Activated CD4-positive, alpha-beta T cell treated with anti-CD3 and anti-CD28 coated beads, Interleukin-2, amount 10 ng/mL, durations not matched to agents 7 days and 5 days (primary cell): Measurements from ENCODE around the gene DDIT3. TPM values are rescaled to one million over a fixed set of nuclear protein-coding genes. Genes with fewer than 3 reads are reported as not detected.

Source experiments
- CTCF ChIA-PET: fragments of 350-600 bp; sonication (Branson Sonifier 250); formaldehyde crosslinking; loops from one replicate; lab custom pipeline; 2021; ENCODE audit warnings: antibody characterized with exemption; lab: Charles Lee
- POLR2A ChIA-PET: fragments of 350-600 bp; sonication (Branson Sonifier 250); formaldehyde crosslinking; loops from one replicate; lab custom pipeline; 2021; ENCODE audit warnings: antibody characterized with exemption; lab: Charles Lee
- DNase-seq: peaks from one replicate; pipeline ENCODE4 v3.0.0-alpha.2; 2020
- H3K27ac Mint-ChIP-seq: one replicate; pipeline ENCODE4 v1.8.0; 2021; ENCODE audit warnings: mild to moderate bottlenecking, moderate library complexity, mixed read lengths
- H3K27me3 Mint-ChIP-seq: one replicate; pipeline ENCODE4 v1.8.0; 2021; ENCODE audit warnings: mixed read lengths
- H3K36me3 Mint-ChIP-seq: one replicate; pipeline ENCODE4 v1.8.0; 2021; ENCODE audit warnings: low read depth, mixed read lengths
- H3K4me1 Mint-ChIP-seq: one replicate; pipeline ENCODE4 v1.8.0; 2021; ENCODE audit warnings: mixed read lengths
- H3K4me3 Mint-ChIP-seq: one replicate; pipeline ENCODE4 v1.8.0; 2021; ENCODE audit warnings: mild to moderate bottlenecking, moderate library complexity, mixed read lengths
- H3K9me3 Mint-ChIP-seq: one replicate; pipeline ENCODE4 v1.8.0; 2021; ENCODE audit warnings: mixed read lengths
- microRNA-seq: library from miRNA; unstranded; fragments of <30 nt; microRNA quantifications from one replicate; pipeline ENCODE4 v1.2.0, GENCODE V29; 2021; ENCODE audit warnings: borderline microRNAs expressed, borderline replicate concordance
- total RNA-seq, 2 experiments: library from RNA; stranded (reverse); gene quantifications; one replicate each; pipeline ENCODE4 v1.2.3, GENCODE V29; 2021

The DDIT3 gene
- total RNA-seq, 2 experiments from 2014 or later, result 10.5 to 11.4 TPM

DNA sequence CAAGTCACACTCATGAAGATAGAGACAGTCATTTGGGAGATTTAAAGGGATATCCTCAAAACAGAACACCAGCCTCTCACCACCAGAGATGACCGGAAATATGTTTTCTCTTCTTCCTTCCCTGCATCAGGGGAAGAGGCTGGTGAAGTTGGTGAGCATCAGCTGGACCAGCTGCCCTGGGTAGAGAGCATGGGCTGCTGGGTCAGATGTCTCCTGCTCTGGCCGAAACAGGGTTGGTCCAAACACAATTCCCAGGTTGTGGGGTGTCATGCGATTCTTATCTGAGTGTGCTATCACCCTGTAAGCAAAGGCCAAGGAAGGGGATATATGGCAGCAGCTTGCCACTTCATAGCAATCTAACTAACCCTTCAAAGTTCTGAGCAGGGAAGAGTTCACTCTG lies 47.9 kb downstream of the DDIT3 start:
- Mint-ChIP-seq H3K36me3 (peaks cover 61% of the 10 kb centered on the region), H3K27me3 (no peaks in the 10 kb centered on the region), H3K9me3 (no peaks in the 10 kb centered on the region), H3K27ac (no peak overlapping the region), H3K4me1 (peaks cover 34% of the 10 kb centered on the region), H3K4me3 (no peak overlapping the region)
- no peak for DNase-seq
- ChIA-PET CTCF (interaction anchor here (0.5 to 5.5 kb wide), 3 partner anchors 13 to 221 kb away, joined by 3 to 22 read pairs (median 12); partner anchors contain the start of genes GLI1 and STAC3), POLR2A (no interaction called here)

GRCh38 chr12:57471661-57472060 lies 48.7 kb downstream of the DDIT3 start:
- no peak overlapping the region for H3K4me3 Mint-ChIP-seq
- POLR2A ChIA-PET, result no interaction called here
- H3K36me3 Mint-ChIP-seq, result peaks cover 59% of the 10 kb centered on the region
- H3K4me1 Mint-ChIP-seq, result peaks cover 38% of the 10 kb centered on the region
- DNase-seq, result no peak
- no peak overlapping the region for H3K27ac Mint-ChIP-seq
- H3K9me3 Mint-ChIP-seq, result no peaks in the 10 kb centered on the region
- no peaks in the 10 kb centered on the region for H3K27me3 Mint-ChIP-seq
- CTCF ChIA-PET, result interaction anchor here (0.5 to 5.5 kb wide), 3 partner anchors 12 to 221 kb away, joined by 3 to 22 read pairs (median 12); partner anchors contain the start of genes GLI1 and STAC3

DNA sequence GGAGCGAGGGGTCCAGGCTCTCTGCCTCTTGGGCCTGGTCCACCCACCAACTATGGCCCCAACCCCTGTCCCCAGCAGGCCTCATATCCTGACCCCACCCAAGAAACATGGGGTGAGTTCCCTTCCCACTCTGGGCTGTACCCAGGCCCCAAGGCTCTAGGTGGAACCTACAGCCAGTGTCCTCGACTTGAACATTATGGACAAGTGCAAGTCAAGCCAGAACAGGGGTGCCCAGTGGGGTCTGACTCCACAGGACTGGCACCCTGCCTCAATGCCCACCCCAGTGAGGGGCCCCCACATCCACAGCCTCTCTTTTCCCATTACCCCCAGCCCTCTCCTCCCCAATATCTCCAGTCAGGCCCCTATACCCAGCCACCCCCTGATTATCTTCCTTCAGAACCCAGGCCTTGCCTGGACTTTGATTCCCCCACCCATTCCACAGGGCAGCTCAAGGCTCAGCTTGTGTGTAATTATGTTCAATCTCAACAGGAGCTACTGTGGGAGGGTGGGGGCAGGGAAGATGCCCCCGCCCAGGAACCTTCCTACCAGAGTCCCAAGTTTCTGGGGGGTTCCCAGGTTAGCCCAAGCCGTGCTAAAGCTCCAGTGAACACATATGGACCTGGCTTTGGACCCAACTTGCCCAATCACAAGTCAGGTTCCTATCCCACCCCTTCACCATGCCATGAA lies 49.2 kb downstream of the DDIT3 start:
- DNase-seq, result no peak
- ChIA-PET POLR2A (no interaction called here), CTCF (interaction anchor here (3.8 to 5.5 kb wide), 2 partner anchors 11 to 18 kb away, joined by 12 to 22 read pairs; partner anchors contain the start of gene GLI1)
- no peak overlapping the region for H3K27ac Mint-ChIP-seq
- no peaks in the 10 kb centered on the region for H3K27me3 Mint-ChIP-seq
- H3K9me3 Mint-ChIP-seq, result no peaks in the 10 kb centered on the region
- H3K4me3 Mint-ChIP-seq, result no peak overlapping the region
- H3K36me3 Mint-ChIP-seq, result peaks cover 53% of the 10 kb centered on the region
- H3K4me1 Mint-ChIP-seq, result peaks cover 36% of the 10 kb centered on the region

DNA sequence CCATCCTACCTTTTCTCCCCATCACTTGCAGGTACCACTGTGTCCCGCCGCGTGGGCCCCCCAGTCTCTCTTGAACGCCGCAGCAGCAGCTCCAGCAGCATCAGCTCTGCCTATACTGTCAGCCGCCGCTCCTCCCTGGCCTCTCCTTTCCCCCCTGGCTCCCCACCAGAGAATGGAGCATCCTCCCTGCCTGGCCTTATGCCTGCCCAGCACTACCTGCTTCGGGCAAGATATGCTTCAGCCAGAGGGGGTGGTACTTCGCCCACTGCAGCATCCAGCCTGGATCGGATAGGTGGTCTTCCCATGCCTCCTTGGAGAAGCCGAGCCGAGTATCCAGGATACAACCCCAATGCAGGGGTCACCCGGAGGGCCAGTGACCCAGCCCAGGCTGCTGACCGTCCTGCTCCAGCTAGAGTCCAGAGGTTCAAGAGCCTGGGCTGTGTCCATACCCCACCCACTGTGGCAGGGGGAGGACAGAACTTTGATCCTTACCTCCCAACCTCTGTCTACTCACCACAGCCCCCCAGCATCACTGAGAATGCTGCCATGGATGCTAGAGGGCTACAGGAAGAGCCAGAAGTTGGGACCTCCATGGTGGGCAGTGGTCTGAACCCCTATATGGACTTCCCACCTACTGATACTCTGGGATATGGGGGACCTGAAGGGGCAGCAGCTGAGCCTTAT lies 49.9 kb downstream of the DDIT3 start:
- H3K4me1 Mint-ChIP-seq, result peaks cover 33% of the 10 kb centered on the region
- peaks cover 52% of the 10 kb centered on the region for H3K36me3 Mint-ChIP-seq
- H3K4me3 Mint-ChIP-seq, result no peak overlapping the region
- no peaks in the 10 kb centered on the region for H3K27me3 Mint-ChIP-seq
- DNase-seq, result no peak
- no peak overlapping the region for H3K27ac Mint-ChIP-seq
- no peaks in the 10 kb centered on the region for H3K9me3 Mint-ChIP-seq
- ChIA-PET CTCF (interaction anchor here (3.8 to 5.5 kb wide), 2 partner anchors 11 to 17 kb away, joined by 12 to 22 read pairs; partner anchors contain the start of gene GLI1), POLR2A (no interaction called here)

GRCh38 chr12:57469296-57470164 lies 50.8 kb downstream of the DDIT3 start:
- ChIA-PET CTCF (interaction anchor here (0.6 to 5.5 kb wide), 3 partner anchors 10 to 1160 kb away, joined by 3 to 22 read pairs (median 12); partner anchors contain the start of gene GLI1), POLR2A (no interaction called here)
- DNase-seq, result no peak
- Mint-ChIP-seq H3K36me3 (peaks cover 47% of the 10 kb centered on the region), H3K4me1 (peaks cover 33% of the 10 kb centered on the region), H3K4me3 (no peak overlapping the region), H3K27me3 (no peaks in the 10 kb centered on the region), H3K27ac (no peak overlapping the region), H3K9me3 (no peaks in the 10 kb centered on the region)

DNA sequence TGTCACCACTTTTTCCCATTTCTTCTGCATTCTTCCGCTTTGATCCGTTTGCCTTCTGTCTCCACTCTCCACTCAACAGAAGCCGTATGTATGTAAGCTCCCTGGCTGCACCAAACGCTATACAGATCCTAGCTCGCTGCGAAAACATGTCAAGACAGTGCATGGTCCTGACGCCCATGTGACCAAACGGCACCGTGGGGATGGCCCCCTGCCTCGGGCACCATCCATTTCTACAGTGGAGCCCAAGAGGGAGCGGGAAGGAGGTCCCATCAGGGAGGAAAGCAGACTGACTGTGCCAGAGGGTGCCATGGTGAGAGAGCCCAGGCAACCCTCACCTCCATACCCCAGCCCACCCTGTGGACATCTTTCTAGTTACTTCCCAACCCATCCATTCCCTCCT lies 52.4 kb downstream of the DDIT3 start:
- DNase-seq, result no peak
- H3K9me3 Mint-ChIP-seq, result no peaks in the 10 kb centered on the region
- ChIA-PET POLR2A (no interaction called here), CTCF (interaction anchor here (5.5 kb wide), 1 partner anchor 8 kb away, joined by 22 read pairs; the partner anchor contains the start of gene GLI1)
- no peak overlapping the region for H3K4me3 Mint-ChIP-seq
- peaks cover 35% of the 10 kb centered on the region for H3K36me3 Mint-ChIP-seq
- H3K27me3 Mint-ChIP-seq, result no peaks in the 10 kb centered on the region
- H3K27ac Mint-ChIP-seq, result no peak overlapping the region
- peaks cover 32% of the 10 kb centered on the region for H3K4me1 Mint-ChIP-seq

- H3K36me3 Mint-ChIP-seq, result peaks cover 29% of the 10 kb centered on the region
- no peaks in the 10 kb centered on the region for H3K9me3 Mint-ChIP-seq
- H3K27me3 Mint-ChIP-seq, result peaks cover 3% of the 10 kb centered on the region
- CTCF ChIA-PET, result interaction anchor here (5.5 kb wide), 1 partner anchor 8 kb away, joined by 22 read pairs; the partner anchor contains the start of gene GLI1
- POLR2A ChIA-PET, result no interaction called here
- no peak overlapping the region for H3K4me3 Mint-ChIP-seq
- peaks cover 33% of the 10 kb centered on the region for H3K4me1 Mint-ChIP-seq
- no peak overlapping the region for H3K27ac Mint-ChIP-seq
- no peak for DNase-seq
These were observed 53.0 kb downstream of the DDIT3 start for GRCh38 chr12:57467212-57467874.

Small RNAs within 50 kb of the gene (microRNA-seq; reads per million reads assigned to microRNA genes)
- gene MIR616 (not detected), gene MIR6758 (not detected)

Other genes starting within 250 kb of the DDIT3 start
- gene R3HDM2, start 89.5 kb downstream of the DDIT3 start, total RNA-seq, result 10 to 100 TPM; 71.6 to 74.5 TPM
- gene INHBC, start 85.7 kb downstream of the DDIT3 start, total RNA-seq, result not detected
- not detected for gene INHBE, start 65.2 kb downstream of the DDIT3 start, total RNA-seq
- gene GLI1, start 60.7 kb downstream of the DDIT3 start, total RNA-seq, result under 1 TPM; 0.52 to 0.94 TPM
- 100 to 1,000 TPM; 218 to 259 TPM for gene ARHGAP9, start 40.6 kb downstream of the DDIT3 start, total RNA-seq
- 100 to 1,000 TPM; 214 to 247 TPM for gene MARS1, start 32.4 kb downstream of the DDIT3 start, total RNA-seq
- 10 to 100 TPM; 66.0 to 80.1 TPM for gene MBD6, start 2.3 kb upstream of the DDIT3 start, total RNA-seq
- 10 to 100 TPM; 79.3 to 80.5 TPM for gene DCTN2, start 26.7 kb upstream of the DDIT3 start, total RNA-seq
- under 1 TPM; 0.64 to 0.89 TPM for gene KIF5A, start 29.5 kb upstream of the DDIT3 start, total RNA-seq
- gene PIP4K2C, start 70.7 kb upstream of the DDIT3 start, total RNA-seq, result 10 to 100 TPM; 17.9 to 20.4 TPM
- 10 to 100 TPM; 15.5 to 16.5 TPM for gene DTX3, start 84.3 kb upstream of the DDIT3 start, total RNA-seq
- under 1 TPM; 0.25 to 0.42 TPM for gene ARHGEF25, start 90.9 kb upstream of the DDIT3 start, total RNA-seq
- gene B4GALNT1, start 112.7 kb upstream of the DDIT3 start, total RNA-seq, result under 1 TPM; 0.62 to 0.77 TPM
- 100 to 1,000 TPM; 138 to 142 TPM for gene OS9, start 173.6 kb upstream of the DDIT3 start, total RNA-seq
- 10 to 100 TPM; 72.6 to 73.3 TPM for gene AGAP2, start 218.2 kb upstream of the DDIT3 start, total RNA-seq
- 10 to 100 TPM; 18.6 to 22.3 TPM for gene TSPAN31, start 224.5 kb upstream of the DDIT3 start, total RNA-seq
- gene CDK4, start 231.8 kb upstream of the DDIT3 start, total RNA-seq, result 100 to 1,000 TPM in 1 of 2 experiments, 10 to 100 TPM in 1; 84.4 to 104 TPM
- 10 to 100 TPM; 23.7 to 27.2 TPM for gene MARCHF9, start 234.6 kb upstream of the DDIT3 start, total RNA-seq
- gene CYP27B1, start 246.6 kb upstream of the DDIT3 start, total RNA-seq, result 1 to 10 TPM; 1.9 to 2.3 TPM